ENCODE data around the gene CCBE1. TPM values are rescaled to one million over a fixed set of nuclear protein-coding genes. Genes with fewer than 3 reads are reported as not detected.

Gene CCBE1
- total and polyA plus RNA-seq, 4 experiments from 2014 or later: not detected

DNA sequence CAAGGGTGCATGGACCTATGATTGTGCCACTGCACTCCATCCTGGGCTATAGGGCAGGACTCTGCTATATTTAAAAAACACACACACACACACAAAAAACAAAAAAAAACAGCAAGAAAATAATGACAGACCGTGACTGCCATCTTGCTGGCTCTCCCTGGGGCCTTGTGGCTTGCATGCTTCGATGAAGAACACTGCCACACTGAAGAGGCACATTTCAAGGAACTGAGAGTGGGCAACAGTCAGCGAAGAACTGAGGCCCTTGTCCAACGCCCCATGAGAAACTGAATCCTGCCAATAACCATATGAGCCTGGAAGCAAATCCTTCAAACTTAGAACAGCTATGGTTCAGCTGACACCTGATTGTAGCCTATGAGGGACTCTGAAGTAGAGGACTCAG lies 158.1 kb downstream of the CCBE1 start:
- peaks cover 5 to 10% of the 10 kb centered on the region in 2 donors for H3K27me3 Mint-ChIP-seq
- peaks cover 0 to 5% (median 0%) of the 10 kb centered on the region in 4 donors for H3K4me1 Mint-ChIP-seq
- H3K27ac ChIP-seq (ENCODE audit: low read depth, low read length): no peak overlapping the region
- ChIA-PET CTCF (ENCODE audit: partially characterized antibody) (no interaction called here), POLR2A (ENCODE audit: partially characterized antibody) (no interaction called here)
- H3K27ac Mint-ChIP-seq: no peak overlapping the region
- intact Hi-C loops (cut with micrococcal nuclease): loop anchor here (10.0 kb wide), 1 partner anchor 56 kb away; no protein-coding TSS in a partner anchor
- H3K9me3 ChIP-seq (ENCODE audit: control insufficient read depth in 1 of 2, low read length in 2 of 2): no peaks in the 10 kb centered on the region
- peaks cover 0 to 5% (median 0%) of the 10 kb centered on the region in 8 donors for H3K9me3 Mint-ChIP-seq
- no peaks in the 10 kb centered on the region for H3K36me3 Mint-ChIP-seq
- H3K27me3 ChIP-seq (ENCODE audit: insufficient read depth, low read length): no peaks in the 10 kb centered on the region
- H3K4me1 ChIP-seq (ENCODE audit: insufficient read depth, low read length): no peaks in the 10 kb centered on the region
- H3K4me3 ChIP-seq (ENCODE audit: low read length in 2 of 2): no peak overlapping the region
- no peak for DNase-seq
- H3K36me3 ChIP-seq (ENCODE audit: insufficient read depth, low read length): no peaks in the 10 kb centered on the region
- no peak overlapping the region for H3K4me3 Mint-ChIP-seq

DNA sequence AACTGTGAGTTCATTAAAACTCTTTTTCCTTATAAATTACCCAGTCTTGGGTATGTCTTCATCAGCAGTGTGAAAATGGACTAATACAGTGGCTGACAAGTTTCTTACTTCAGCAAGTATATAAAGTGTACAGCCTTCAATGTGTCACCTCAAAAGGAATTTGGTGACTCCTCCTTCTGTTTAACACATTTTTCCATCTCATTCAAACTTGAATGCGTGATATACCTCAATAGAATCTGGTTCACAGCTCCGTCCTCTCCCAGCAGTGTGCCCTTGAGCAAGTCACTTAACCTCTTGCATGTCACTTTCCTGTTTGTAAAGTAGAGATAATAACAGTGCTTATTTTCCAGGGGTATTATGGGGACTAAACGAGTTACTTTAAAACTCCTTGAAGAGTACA lies 159.6 kb downstream of the CCBE1 start:
- Mint-ChIP-seq H3K36me3 (no peaks in the 10 kb centered on the region), H3K27me3 (peaks cover 5 to 10% of the 10 kb centered on the region in 2 donors), H3K4me3 (no peak overlapping the region), H3K4me1 (peaks cover 0 to 5% (median 0%) of the 10 kb centered on the region in 4 donors), H3K27ac (no peak overlapping the region), H3K9me3 (peaks cover 0 to 5% (median under 1%) of the 10 kb centered on the region in 8 donors)
- no peaks in the 10 kb centered on the region for H3K4me1 ChIP-seq (ENCODE audit: insufficient read depth, low read length)
- H3K27me3 ChIP-seq (ENCODE audit: insufficient read depth, low read length): peaks cover 5% of the 10 kb centered on the region
- H3K36me3 ChIP-seq (ENCODE audit: insufficient read depth, low read length): no peaks in the 10 kb centered on the region
- intact Hi-C loops (cut with micrococcal nuclease): loop anchor here (10.0 kb wide), 1 partner anchor 57 kb away; no protein-coding TSS in a partner anchor
- ChIA-PET POLR2A (ENCODE audit: partially characterized antibody) (no interaction called here), CTCF (ENCODE audit: partially characterized antibody) (no interaction called here)
- H3K4me3 ChIP-seq (ENCODE audit: low read length in 2 of 2): no peak overlapping the region
- no peak overlapping the region for H3K27ac ChIP-seq (ENCODE audit: low read depth, low read length)
- no peak for DNase-seq
- H3K9me3 ChIP-seq (ENCODE audit: control insufficient read depth in 1 of 2, low read length in 2 of 2): no peaks in the 10 kb centered on the region

DNA sequence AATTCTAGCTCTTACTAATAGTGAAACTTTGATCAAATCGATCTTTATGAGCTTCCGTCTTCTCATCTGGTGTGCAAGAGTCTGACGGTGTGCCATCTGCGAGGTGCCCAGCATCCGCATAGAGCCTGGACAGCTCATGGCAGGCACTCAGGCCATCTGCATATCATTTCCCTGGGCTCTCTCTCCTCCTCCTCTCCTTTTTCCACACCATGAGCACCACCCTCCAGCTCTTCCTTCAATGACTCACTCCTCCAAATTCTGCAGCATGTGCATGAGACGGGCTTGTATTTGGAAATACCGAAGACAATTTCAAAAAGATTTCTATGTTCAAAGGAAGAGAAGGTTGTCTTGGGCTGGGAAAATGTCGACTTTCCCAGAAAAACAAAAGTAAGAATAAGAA lies 161.1 kb downstream of the CCBE1 start:
- no peaks in the 10 kb centered on the region for H3K4me1 ChIP-seq (ENCODE audit: insufficient read depth, low read length)
- H3K9me3 ChIP-seq (ENCODE audit: control insufficient read depth in 1 of 2, low read length in 2 of 2): no peaks in the 10 kb centered on the region
- Mint-ChIP-seq H3K4me1 (peaks cover 0 to 5% (median 0%) of the 10 kb centered on the region in 4 donors), H3K4me3 (no peak overlapping the region), H3K27me3 (peaks cover 5 to 17% of the 10 kb centered on the region in 2 donors), H3K27ac (no peak overlapping the region), H3K36me3 (no peaks in the 10 kb centered on the region), H3K9me3 (peaks cover 0 to 5% (median 0%) of the 10 kb centered on the region in 8 donors)
- H3K27me3 ChIP-seq (ENCODE audit: insufficient read depth, low read length): peaks cover 5% of the 10 kb centered on the region
- intact Hi-C loops (cut with micrococcal nuclease): loop anchor here (10.0 kb wide), 1 partner anchor 59 kb away; no protein-coding TSS in a partner anchor
- no peak for DNase-seq
- no peaks in the 10 kb centered on the region for H3K36me3 ChIP-seq (ENCODE audit: insufficient read depth, low read length)
- ChIA-PET CTCF (ENCODE audit: partially characterized antibody) (no interaction called here), POLR2A (ENCODE audit: partially characterized antibody) (no interaction called here)
- no peak overlapping the region for H3K4me3 ChIP-seq (ENCODE audit: low read length in 2 of 2)
- H3K27ac ChIP-seq (ENCODE audit: low read depth, low read length): no peak overlapping the region

DNA sequence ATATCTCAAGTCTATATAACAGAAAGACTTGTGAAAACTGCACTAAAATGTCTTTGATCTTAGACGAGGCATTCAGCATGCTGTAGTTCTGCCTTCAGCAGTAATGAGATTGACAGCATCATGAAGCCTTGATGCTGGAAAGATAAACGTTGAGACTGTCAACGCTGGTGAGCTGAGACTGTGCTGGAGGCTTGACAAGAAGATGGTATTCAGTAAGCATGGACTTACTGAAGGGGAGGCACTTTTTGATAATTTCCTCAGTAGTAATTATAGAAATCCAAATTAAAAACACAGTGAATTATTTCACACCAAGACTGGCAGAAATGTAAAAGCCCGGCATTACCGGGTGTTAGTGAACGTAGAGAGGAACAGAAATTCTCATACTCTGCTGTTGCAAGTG lies 162.2 kb downstream of the CCBE1 start:
- POLR2A ChIA-PET (ENCODE audit: partially characterized antibody): no interaction called here
- DNase-seq: no peak
- peaks cover 0 to 5% (median under 1%) of the 10 kb centered on the region in 8 donors for H3K9me3 Mint-ChIP-seq
- Histone ChIP-seq H3K4me3 (ENCODE audit: low read length in 2 of 2) (no peak overlapping the region), H3K27me3 (ENCODE audit: insufficient read depth, low read length) (peaks cover 5% of the 10 kb centered on the region), H3K27ac (ENCODE audit: low read depth, low read length) (no peak overlapping the region), H3K36me3 (ENCODE audit: insufficient read depth, low read length) (no peaks in the 10 kb centered on the region), H3K4me1 (ENCODE audit: insufficient read depth, low read length) (no peaks in the 10 kb centered on the region), H3K9me3 (ENCODE audit: control insufficient read depth in 1 of 2, low read length in 2 of 2) (no peaks in the 10 kb centered on the region)
- H3K27ac Mint-ChIP-seq: no peak overlapping the region
- peaks cover 0 to 5% (median 0%) of the 10 kb centered on the region in 4 donors for H3K4me1 Mint-ChIP-seq
- no peak overlapping the region for H3K4me3 Mint-ChIP-seq
- intact Hi-C loops (cut with micrococcal nuclease): loop anchor here (10.0 kb wide), 1 partner anchor 60 kb away; no protein-coding TSS in a partner anchor
- H3K27me3 Mint-ChIP-seq: peaks cover 2 to 20% of the 10 kb centered on the region in 2 donors
- no peaks in the 10 kb centered on the region for H3K36me3 Mint-ChIP-seq
- CTCF ChIA-PET (ENCODE audit: partially characterized antibody): no interaction called here

DNA sequence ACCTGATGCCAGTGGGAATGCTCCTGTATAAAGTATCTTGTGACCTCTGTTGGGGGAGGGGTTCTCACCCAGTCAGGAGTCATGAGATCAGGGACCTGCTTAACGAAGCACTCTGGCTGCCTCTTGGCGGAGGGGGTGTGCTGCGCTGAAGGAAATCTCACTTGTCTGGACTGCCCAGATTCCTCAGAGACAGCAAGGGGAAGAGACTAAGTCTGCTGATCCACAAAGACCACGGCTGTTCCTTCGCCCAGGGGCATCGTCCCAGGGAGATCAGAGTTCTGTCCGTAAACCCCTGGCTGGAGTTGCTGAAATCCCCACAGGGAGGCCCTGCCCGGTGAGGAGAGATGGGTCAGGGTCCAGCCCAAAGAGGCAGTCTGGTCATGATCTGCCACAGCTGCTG lies 168.4 kb downstream of the CCBE1 start:
- Mint-ChIP-seq H3K9me3 (peaks cover 0 to 13% (median 4%) of the 10 kb centered on the region in 8 donors), H3K27ac (no peak overlapping the region), H3K4me1 (no peaks in the 10 kb centered on the region), H3K36me3 (no peaks in the 10 kb centered on the region), H3K27me3 (peaks cover 0 to 10% of the 10 kb centered on the region in 2 donors), H3K4me3 (no peak overlapping the region)
- intact Hi-C loops (cut with micrococcal nuclease): no loop called here
- ChIA-PET POLR2A (ENCODE audit: partially characterized antibody) (no interaction called here), CTCF (ENCODE audit: partially characterized antibody) (no interaction called here)
- H3K27me3 ChIP-seq (ENCODE audit: insufficient read depth, low read length): peaks cover 5% of the 10 kb centered on the region
- no peak for DNase-seq
- no peaks in the 10 kb centered on the region for H3K4me1 ChIP-seq (ENCODE audit: insufficient read depth, low read length)
- H3K27ac ChIP-seq (ENCODE audit: low read depth, low read length): no peak overlapping the region
- H3K36me3 ChIP-seq (ENCODE audit: insufficient read depth, low read length): no peaks in the 10 kb centered on the region
- H3K4me3 ChIP-seq (ENCODE audit: low read length in 2 of 2): no peak overlapping the region
- H3K9me3 ChIP-seq (ENCODE audit: control insufficient read depth in 1 of 2, low read length in 2 of 2): no peaks in the 10 kb centered on the region

DNA sequence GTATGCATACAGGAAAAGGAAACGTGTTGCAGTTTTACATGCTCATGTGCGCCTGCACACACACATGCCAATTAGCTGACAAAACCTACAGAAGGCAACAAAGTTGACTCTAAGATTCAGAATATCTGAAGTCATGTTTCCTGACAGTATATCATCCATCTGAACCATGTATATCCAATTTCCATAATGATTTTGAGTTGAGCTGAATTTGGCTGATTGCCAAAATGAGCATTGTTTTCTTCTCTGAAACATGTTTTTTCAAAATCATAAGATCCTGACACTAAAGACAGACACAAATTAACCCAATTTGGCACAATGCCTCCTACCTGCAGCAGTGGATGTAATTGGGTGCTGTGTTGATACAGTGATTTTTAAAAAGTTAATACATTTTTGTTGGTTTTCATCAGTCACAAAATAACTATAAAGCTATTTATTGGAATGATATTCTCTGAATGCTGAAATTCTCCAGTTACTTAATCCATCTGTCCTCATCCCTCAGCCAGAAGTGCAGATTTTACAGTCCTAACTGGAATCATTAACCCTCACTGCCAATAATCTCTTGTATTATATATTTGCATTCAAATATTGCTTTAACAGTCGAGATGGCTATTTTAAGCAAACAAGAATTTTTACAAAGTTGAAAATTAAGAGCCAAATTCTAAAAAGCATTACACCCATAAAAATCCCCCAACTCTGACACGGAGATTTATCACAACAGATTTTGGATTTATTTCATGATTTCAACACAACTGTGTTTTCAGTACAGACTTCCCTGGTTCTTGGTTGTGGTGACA lies 176.5 kb downstream of the CCBE1 start:
- Mint-ChIP-seq H3K4me3 (no peak overlapping the region), H3K36me3 (no peaks in the 10 kb centered on the region), H3K27me3 (peaks cover 0 to 3% of the 10 kb centered on the region in 2 donors), H3K4me1 (no peaks in the 10 kb centered on the region), H3K27ac (no peak overlapping the region), H3K9me3 (peaks cover 0 to 3% (median 1%) of the 10 kb centered on the region in 8 donors)
- DNase-seq: no peak
- H3K36me3 ChIP-seq (ENCODE audit: insufficient read depth, low read length): no peaks in the 10 kb centered on the region
- ChIA-PET CTCF (ENCODE audit: partially characterized antibody) (no interaction called here), POLR2A (ENCODE audit: partially characterized antibody) (no interaction called here)
- H3K4me3 ChIP-seq (ENCODE audit: low read length in 2 of 2): no peak overlapping the region
- H3K4me1 ChIP-seq (ENCODE audit: insufficient read depth, low read length): no peaks in the 10 kb centered on the region
- intact Hi-C loops (cut with micrococcal nuclease): no loop called here
- no peaks in the 10 kb centered on the region for H3K27me3 ChIP-seq (ENCODE audit: insufficient read depth, low read length)
- no peaks in the 10 kb centered on the region for H3K9me3 ChIP-seq (ENCODE audit: control insufficient read depth in 1 of 2, low read length in 2 of 2)
- H3K27ac ChIP-seq (ENCODE audit: low read depth, low read length): no peak overlapping the region

DNA sequence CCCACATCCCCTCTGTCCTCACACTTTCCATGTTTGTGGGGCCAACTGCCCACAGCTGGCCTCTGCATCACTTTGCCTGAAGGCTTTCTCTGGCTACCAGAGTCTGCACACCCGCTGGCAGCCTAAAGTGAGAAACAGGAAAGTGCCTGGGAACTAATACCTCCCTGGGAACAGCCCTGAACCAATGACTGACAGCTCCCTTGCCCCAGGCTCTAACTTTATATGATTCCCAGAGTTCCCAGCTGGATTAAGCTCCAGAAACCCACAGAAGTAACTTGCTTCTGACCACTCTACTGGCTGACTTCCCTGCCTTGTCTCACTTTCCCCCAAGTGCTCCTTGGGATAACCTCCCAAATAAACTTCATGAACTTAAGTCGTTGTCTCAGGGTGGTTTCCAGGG lies 178.5 kb downstream of the CCBE1 start:
- Mint-ChIP-seq H3K4me3 (no peak overlapping the region), H3K4me1 (no peaks in the 10 kb centered on the region), H3K36me3 (no peaks in the 10 kb centered on the region), H3K9me3 (peaks cover 0 to 3% (median under 1%) of the 10 kb centered on the region in 8 donors), H3K27ac (no peak overlapping the region), H3K27me3 (peaks cover 3% of the 10 kb centered on the region in 2 donors)
- Histone ChIP-seq H3K4me1 (ENCODE audit: insufficient read depth, low read length) (no peaks in the 10 kb centered on the region), H3K27ac (ENCODE audit: low read depth, low read length) (no peak overlapping the region), H3K9me3 (ENCODE audit: control insufficient read depth in 1 of 2, low read length in 2 of 2) (no peaks in the 10 kb centered on the region), H3K4me3 (ENCODE audit: low read length in 2 of 2) (no peak overlapping the region), H3K36me3 (ENCODE audit: insufficient read depth, low read length) (no peaks in the 10 kb centered on the region), H3K27me3 (ENCODE audit: insufficient read depth, low read length) (no peaks in the 10 kb centered on the region)
- ChIA-PET CTCF (ENCODE audit: partially characterized antibody) (no interaction called here), POLR2A (ENCODE audit: partially characterized antibody) (no interaction called here)
- no peak for DNase-seq
- intact Hi-C loops (cut with micrococcal nuclease): no loop called here

Data from CD4-positive, alpha-beta memory T cell (primary cell).